ENCODE results near the gene ZBTB18. TPM values are rescaled to one million over a fixed set of nuclear protein-coding genes. Genes with fewer than 3 reads are reported as not detected.
"Not testable (repeated sequence)": the region's sequence is repeated elsewhere in the genome, so short reads cannot be mapped to it uniquely, and the experiment has no call there.

ZBTB18 gene
- total and polyA plus RNA-seq, 5 donors = 18.4 to 32.0 (median 26.8) TPM

DNA sequence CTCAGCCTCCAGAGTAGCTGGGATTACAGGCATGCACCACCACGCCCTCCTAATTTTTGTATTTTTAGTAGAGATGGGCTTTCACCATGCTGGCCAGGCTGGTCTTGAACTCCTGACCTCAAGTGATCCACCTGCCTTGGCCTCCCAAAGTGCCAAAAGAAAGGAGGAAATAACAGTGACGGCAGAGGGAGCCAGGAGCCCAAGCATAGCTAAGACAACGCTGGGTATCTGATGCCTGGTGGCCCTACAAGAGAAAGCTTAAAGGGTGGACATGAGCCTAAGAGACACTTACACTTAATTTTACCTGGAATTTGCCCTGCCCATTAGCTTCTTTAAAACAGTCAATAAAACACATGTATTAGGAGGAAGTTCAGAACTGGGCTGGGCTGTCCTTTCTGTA, 36.2 kb upstream of the ZBTB18 start:
- intact Hi-C loops (cut with DNase I); H3K9me3 ChIP-seq (ENCODE audit: control insufficient read depth, low read length); H3K27me3 ChIP-seq (ENCODE audit: control insufficient read depth, insufficient read depth); DNase-seq; ATAC-seq; H3K4me1 ChIP-seq (ENCODE audit: control insufficient read depth, insufficient read depth, low read length); H3K27ac ChIP-seq (ENCODE audit: low read length); H3K4me3 ChIP-seq (ENCODE audit: low read length): not testable (repeated sequence)
- 59% methylated on average over 3 of the region's 3 CpGs for WGBS

DNA sequence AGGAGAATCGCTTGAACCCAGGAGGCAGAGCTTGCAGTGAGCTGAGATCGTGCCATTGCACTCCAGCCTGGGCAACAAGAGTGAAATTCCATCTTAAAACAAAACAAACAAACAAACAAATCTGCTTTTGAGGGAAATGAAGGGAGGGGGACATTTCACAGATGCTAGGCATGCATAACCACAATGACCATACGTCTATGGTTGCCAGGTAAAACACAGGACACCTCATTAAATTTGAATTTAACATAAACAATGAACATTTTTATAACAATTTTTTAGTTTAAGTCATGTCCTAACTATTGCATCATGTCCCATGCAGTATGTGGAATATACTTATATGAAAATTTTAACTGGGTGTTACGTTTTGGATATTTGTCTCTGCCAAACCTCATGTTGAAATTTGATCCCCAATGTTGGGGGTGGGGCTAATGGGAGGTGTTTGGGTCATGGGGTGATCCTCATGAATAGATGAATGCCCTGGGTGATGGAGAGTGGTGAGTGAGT, 31.0 kb upstream of the ZBTB18 start:
- intact Hi-C loops (cut with DNase I) = no loop called here
- ATAC-seq (no peak), DNase-seq (no peak)
- H3K4me3 ChIP-seq (ENCODE audit: low read length) = no peak overlapping the region
- no peaks in the 10 kb centered on the region for H3K4me1 ChIP-seq (ENCODE audit: control insufficient read depth, insufficient read depth, low read length)
- 86% methylated on average over 4 of the region's 4 CpGs for WGBS
- H3K27me3 ChIP-seq (ENCODE audit: control insufficient read depth, insufficient read depth) = no peaks in the 10 kb centered on the region
- no peak overlapping the region for H3K27ac ChIP-seq (ENCODE audit: low read length)
- no peaks in the 10 kb centered on the region for H3K9me3 ChIP-seq (ENCODE audit: control insufficient read depth, low read length)

GRCh38 chr1:244021427-244021826, 29.7 kb upstream of the ZBTB18 start:
- Histone ChIP-seq H3K9me3 (ENCODE audit: control insufficient read depth, low read length) (no peaks in the 10 kb centered on the region), H3K27me3 (ENCODE audit: control insufficient read depth, insufficient read depth) (no peaks in the 10 kb centered on the region), H3K4me3 (ENCODE audit: low read length) (no peak overlapping the region), H3K27ac (ENCODE audit: low read length) (no peak overlapping the region), H3K4me1 (ENCODE audit: control insufficient read depth, insufficient read depth, low read length) (no peaks in the 10 kb centered on the region)
- intact Hi-C loops (cut with DNase I) = no loop called here
- ATAC-seq (no peak), DNase-seq (no peak)
- 94% methylated on average over 1 of the region's 1 CpG for WGBS

- no peak for ATAC-seq
- WGBS = 94% methylated on average over 2 of the region's 2 CpGs
- intact Hi-C loops (cut with DNase I) = no loop called here
- DNase-seq = peak in 1 of 3 donors; percentile 50
- no peak overlapping the region for H3K4me3 ChIP-seq (ENCODE audit: low read length)
- H3K27me3 ChIP-seq (ENCODE audit: control insufficient read depth, insufficient read depth) = no peaks in the 10 kb centered on the region
- H3K4me1 ChIP-seq (ENCODE audit: control insufficient read depth, insufficient read depth, low read length) = no peaks in the 10 kb centered on the region
- no peaks in the 10 kb centered on the region for H3K9me3 ChIP-seq (ENCODE audit: control insufficient read depth, low read length)
- H3K27ac ChIP-seq (ENCODE audit: low read length) = no peak overlapping the region
Measured at GRCh38 chr1:244022311-244022710, 28.8 kb upstream of the ZBTB18 start.

GRCh38 chr1:244022864-244023440, 28.1 kb upstream of the ZBTB18 start:
- DNase-seq (no peak), ATAC-seq (no peak)
- Histone ChIP-seq H3K9me3 (ENCODE audit: control insufficient read depth, low read length) (no peaks in the 10 kb centered on the region), H3K4me1 (ENCODE audit: control insufficient read depth, insufficient read depth, low read length) (no peaks in the 10 kb centered on the region), H3K4me3 (ENCODE audit: low read length) (no peak overlapping the region), H3K27ac (ENCODE audit: low read length) (no peak overlapping the region), H3K27me3 (ENCODE audit: control insufficient read depth, insufficient read depth) (no peaks in the 10 kb centered on the region)
- intact Hi-C loops (cut with DNase I) = no loop called here
- 97% methylated on average over 9 of the region's 9 CpGs for WGBS

GRCh38 chr1:244027491-244028145, 23.5 kb upstream of the ZBTB18 start:
- no peaks in the 10 kb centered on the region for H3K4me1 ChIP-seq (ENCODE audit: control insufficient read depth, insufficient read depth, low read length)
- DNase-seq = peak in 1 of 3 donors; percentile 40
- H3K9me3 ChIP-seq (ENCODE audit: control insufficient read depth, low read length) = no peaks in the 10 kb centered on the region
- WGBS = 83% methylated on average over 17 of the region's 17 CpGs
- intact Hi-C loops (cut with DNase I) = no loop called here
- ATAC-seq = no peak
- no peak overlapping the region for H3K27ac ChIP-seq (ENCODE audit: low read length)
- H3K27me3 ChIP-seq (ENCODE audit: control insufficient read depth, insufficient read depth) = no peaks in the 10 kb centered on the region
- no peak overlapping the region for H3K4me3 ChIP-seq (ENCODE audit: low read length)

GRCh38 chr1:244028701-244029100, 22.4 kb upstream of the ZBTB18 start:
- no peaks in the 10 kb centered on the region for H3K9me3 ChIP-seq (ENCODE audit: control insufficient read depth, low read length)
- no peaks in the 10 kb centered on the region for H3K4me1 ChIP-seq (ENCODE audit: control insufficient read depth, insufficient read depth, low read length)
- H3K27ac ChIP-seq (ENCODE audit: low read length) = no peak overlapping the region
- H3K4me3 ChIP-seq (ENCODE audit: low read length) = no peak overlapping the region
- ATAC-seq (peak in 1 of 2 donors; percentile 47), DNase-seq (no peak)
- H3K27me3 ChIP-seq (ENCODE audit: control insufficient read depth, insufficient read depth) = no peaks in the 10 kb centered on the region
- 39% methylated on average over 3 of the region's 3 CpGs for WGBS
- intact Hi-C loops (cut with DNase I) = no loop called here

GRCh38 chr1:244029124-244029523, 22.0 kb upstream of the ZBTB18 start:
- Histone ChIP-seq H3K4me1 (ENCODE audit: control insufficient read depth, insufficient read depth, low read length) (no peaks in the 10 kb centered on the region), H3K9me3 (ENCODE audit: control insufficient read depth, low read length) (no peaks in the 10 kb centered on the region), H3K4me3 (ENCODE audit: low read length) (no peak overlapping the region), H3K27ac (ENCODE audit: low read length) (no peak overlapping the region), H3K27me3 (ENCODE audit: control insufficient read depth, insufficient read depth) (no peaks in the 10 kb centered on the region)
- ATAC-seq (no peak), DNase-seq (no peak)
- 52% methylated on average over 3 of the region's 3 CpGs for WGBS
- intact Hi-C loops (cut with DNase I) = no loop called here

GRCh38 chr1:244030481-244031040, 20.5 kb upstream of the ZBTB18 start:
- Histone ChIP-seq H3K27ac (ENCODE audit: low read length) (no peak overlapping the region), H3K9me3 (ENCODE audit: control insufficient read depth, low read length) (no peaks in the 10 kb centered on the region), H3K4me1 (ENCODE audit: control insufficient read depth, insufficient read depth, low read length) (no peaks in the 10 kb centered on the region), H3K27me3 (ENCODE audit: control insufficient read depth, insufficient read depth) (no peaks in the 10 kb centered on the region), H3K4me3 (ENCODE audit: low read length) (no peak overlapping the region)
- 84% methylated on average over 13 of the region's 13 CpGs for WGBS
- DNase-seq (no peak), ATAC-seq (no peak)
- intact Hi-C loops (cut with DNase I) = no loop called here

DNA sequence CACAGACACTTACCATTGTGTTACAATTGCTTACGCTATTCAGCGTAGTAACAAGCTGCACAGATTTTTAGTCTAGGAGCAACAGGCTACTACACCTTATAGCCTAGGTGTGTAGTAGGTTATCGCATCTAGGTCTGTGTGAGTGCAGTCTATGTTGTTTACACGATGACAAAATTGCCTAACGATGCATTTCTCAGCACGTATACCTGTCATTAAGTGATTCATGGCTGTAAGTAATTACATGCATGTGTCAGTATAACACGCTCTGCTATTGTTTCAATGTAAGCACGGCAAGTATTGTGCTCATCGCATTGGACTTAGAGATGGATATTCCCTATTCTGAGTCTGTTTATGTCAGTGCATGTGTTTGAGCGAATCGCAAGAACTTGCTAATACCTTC, 15.7 kb upstream of the ZBTB18 start:
- Histone ChIP-seq H3K4me1 (ENCODE audit: control insufficient read depth, insufficient read depth, low read length) (no peaks in the 10 kb centered on the region), H3K27ac (ENCODE audit: low read length) (no peak overlapping the region), H3K27me3 (ENCODE audit: control insufficient read depth, insufficient read depth) (no peaks in the 10 kb centered on the region), H3K9me3 (ENCODE audit: control insufficient read depth, low read length) (no peaks in the 10 kb centered on the region), H3K4me3 (ENCODE audit: low read length) (no peak overlapping the region)
- intact Hi-C loops (cut with DNase I) = no loop called here
- no peak for DNase-seq
- no peak for ATAC-seq
- WGBS = 96% methylated on average over 11 of the region's 11 CpGs

DNA sequence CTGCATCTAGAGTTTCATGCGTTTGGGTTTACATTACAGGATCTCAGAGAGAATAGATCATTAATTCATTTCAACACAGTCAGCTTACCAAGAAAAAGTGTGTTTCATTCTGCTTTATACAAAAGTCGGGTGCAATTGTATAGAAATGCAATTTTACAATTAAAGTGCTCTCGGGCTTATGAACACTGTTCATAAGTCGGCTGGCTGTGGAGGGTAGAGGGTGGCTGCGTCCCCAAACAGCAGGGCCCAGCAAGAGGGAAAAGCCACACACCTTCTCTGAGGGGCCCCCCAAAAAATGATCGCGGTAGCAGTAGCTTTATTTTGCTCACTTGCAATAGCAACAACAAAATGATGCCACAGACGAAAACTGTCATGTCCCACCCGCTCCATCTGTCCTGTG, 13.8 kb upstream of the ZBTB18 start:
- intact Hi-C loops (cut with DNase I) = no loop called here
- Histone ChIP-seq H3K27me3 (ENCODE audit: control insufficient read depth, insufficient read depth) (no peaks in the 10 kb centered on the region), H3K4me3 (ENCODE audit: low read length) (no peak overlapping the region), H3K27ac (ENCODE audit: low read length) (no peak overlapping the region), H3K9me3 (ENCODE audit: control insufficient read depth, low read length) (no peaks in the 10 kb centered on the region), H3K4me1 (ENCODE audit: control insufficient read depth, insufficient read depth, low read length) (no peaks in the 10 kb centered on the region)
- no peak for DNase-seq
- WGBS = 87% methylated on average over 9 of the region's 9 CpGs
- ATAC-seq = no peak
